ENCODE measurements around the gene MAP3K5. TPM values are rescaled to one million over a fixed set of nuclear protein-coding genes. Genes with fewer than 3 reads are reported as not detected.

MAP3K5 gene
- total and polyA plus RNA-seq, 9 of the 15 experiments (the other 6 are each of a cell fraction or from before 2014, with no cell fraction given): 2.2 to 13.0 (median 9.9) TPM

DNA sequence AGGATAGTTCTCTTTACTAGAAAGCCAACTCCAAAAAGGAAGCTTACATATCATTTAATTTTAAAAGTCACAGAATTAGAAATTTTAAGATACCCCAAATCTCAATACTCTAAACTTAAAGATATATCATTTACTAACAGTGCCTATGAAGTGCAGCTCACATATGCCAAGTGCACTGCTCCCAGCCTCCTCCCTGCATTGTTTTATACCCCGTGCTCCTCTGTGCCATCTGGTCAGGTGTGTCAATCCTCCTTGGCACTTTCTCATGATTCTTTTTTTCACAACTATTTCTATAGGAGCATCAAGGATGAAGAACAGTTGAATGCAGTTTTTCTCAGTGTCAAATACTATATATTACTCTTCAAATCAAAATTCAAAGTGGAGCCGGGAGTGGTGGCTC is 250.9 kb downstream of the MAP3K5 start:
- ChIA-PET CTCF (ENCODE audit: low intra/inter-chr PET ratio) (no interaction called here), POLR2A (interaction anchor here (1.0 kb wide), 1 partner anchor 15 kb away, joined by 3 read pairs; no protein-coding TSS in a partner anchor)
- intact Hi-C loops (cut with micrococcal nuclease) (no loop called here), in situ Hi-C loops (cut with MboI) (loop anchor here (25.0 kb wide), 1 partner anchor 204 kb away; no protein-coding TSS in a partner anchor)
- Histone ChIP-seq H3K79me2 (ENCODE audit: control insufficient read depth, insufficient read depth, low read length) (no peaks in the 10 kb centered on the region), H3K9ac (ENCODE audit: insufficient read depth in 1 of 2, low read depth in 2 of 2, low read length in 2 of 2) (no peak overlapping the region), H3K36me3 (ENCODE audit: control insufficient read depth, insufficient read depth, low read length) (no peaks in the 10 kb centered on the region), H3K27me3 (ENCODE audit: control insufficient read depth in 2 of 2, insufficient read depth in 2 of 2, low read length in 2 of 2) (peaks cover 0 to 5% of the 10 kb centered on the region in 2 experiments; a peak in 2 of 5 replicates), H3K4me2 (ENCODE audit: insufficient read depth, low read length) (no peak overlapping the region), H2AFZ (ENCODE audit: low read depth, low read length) (no peak overlapping the region), H3K9me1 (ENCODE audit: control insufficient read depth, insufficient read depth, low read length) (no peaks in the 10 kb centered on the region), H3K27ac (ENCODE audit: extremely low read depth, low read depth, low read length) (no peak overlapping the region), H3K4me3 (no peak overlapping the region), H3K9me3 (replicated peaks; ENCODE audit: control insufficient read depth, insufficient read depth, low read depth, low read length) (no peaks in the 10 kb centered on the region), H3K4me1 (replicated peaks in 1 of 2; ENCODE audit: control insufficient read depth in 2 of 2, insufficient read depth in 2 of 2, low read length in 2 of 2) (no peaks in the 10 kb centered on the region), H4K20me1 (replicated peaks; ENCODE audit: control insufficient read depth, insufficient read depth, low read length) (no peaks in the 10 kb centered on the region)
- WGBS (ENCODE audit: insufficient coverage, low coverage, missing lambda C conversion rate): 15% methylated on average over 2 of the region's 2 CpGs
- TF ChIP-seq TGIF2 (CRISPR knock-in tag; IDR thresholded peaks at IDR 0.05) (no peak), NFXL1 (CRISPR knock-in tag; IDR thresholded peaks at IDR 0.05) (no peak), CCNT2 (IDR thresholded peaks at IDR 0.05; ENCODE audit: borderline replicate concordance, extremely low read depth, insufficient read length, low read depth, low read length) (no peak), ZFP1 (CRISPR knock-in tag; IDR thresholded peaks at IDR 0.05) (no peak), ZFP36 (IDR thresholded peaks at IDR 0.05; ENCODE audit: low read depth, low read length, partially characterized antibody) (no peak), U2AF1 (optimal IDR thresholded peaks at IDR 0.05; ENCODE audit: low read depth, low read length) (no peak), SMAD4 (CRISPR knock-in tag; conservative IDR thresholded peaks at IDR 0.05) (no peak), FIP1L1 (IDR thresholded peaks at IDR 0.05; ENCODE audit: low read depth, low read length, poor library complexity, severe bottlenecking) (no peak), CAMTA2 (CRISPR knock-in tag; conservative IDR thresholded peaks at IDR 0.05) (no peak), GATAD2B (IDR thresholded peaks at IDR 0.05; ENCODE audit: borderline replicate concordance) (no peak), XRCC5 (IDR thresholded peaks at IDR 0.05; ENCODE audit: low read depth, low read length) (no peak), ZNF696 (CRISPR knock-in tag; conservative IDR thresholded peaks at IDR 0.05) (no peak), KDM5B (IDR thresholded peaks at IDR 0.05; ENCODE audit: insufficient replicate concordance, low read depth, low read length) (no peak), CBFA2T3 (IDR thresholded peaks at IDR 0.05) (no peak), TCF7L2 (IDR thresholded peaks at IDR 0.05; ENCODE audit: low read depth, low read length) (no peak)
- no peak for DNase-seq (ENCODE audit: extremely low read depth in 1 of 4, low spot score in 3 of 4)
- no TSS peak for BruUV-seq (replicated peaks)
- no peak for ATAC-seq
- no peak for FAIRE-seq
